Lower leg skin (tissue), 4 donors: ENCODE data around the gene MAP6. TPM values are rescaled to one million over a fixed set of nuclear protein-coding genes. Genes with fewer than 3 reads are reported as not detected.
A peak's percentile ranks its signal among the peaks of the same experiment; 100 is the strongest.

ENCODE experiments used
- DNase-seq, 2 donors: peaks; one replicate each; pipeline ENCODE4 v3.0.0-alpha.2; 2019; ENCODE audit warnings: low spot score in 2 of 2
- H3K4me3 ChIP-seq: fragments of 200-600 bp; sonication (generic); 2 replicates; pipeline ENCODE4 v1.5.1; 2017; ENCODE audit warnings: mild to moderate bottlenecking, low read depth; ENCODE audit not compliant: poor library complexity, severe bottlenecking
- POLR2A ChIP-seq, 2 donors: fragments of 450-650 bp; IDR thresholded peaks; one replicate each; pipeline ENCODE4 v1.6.1; 2016 to 2017; ENCODE audit warnings: antibody characterized with exemption in 2 of 2, mild to moderate bottlenecking in 1 of 2, moderate library complexity in 1 of 2
- WGBS, 2 donors: methylation state at CpG; one replicate each; pipeline ENCODE4 v1.1.5; 2018; 5-methylcytosine and 5-hydroxymethylcytosine counted together
- intact Hi-C: fragments of 100-400 bp; cut with DNase I; formaldehyde crosslinking; loops from one replicate; pipeline ENCODE4 v1.15.0; 2023; ENCODE audit warnings: low total_unique reads
- total RNA-seq, 4 donors: library from RNA; depleted of rRNA; stranded (reverse); fragments of >200 nt; gene quantifications; one replicate each; pipeline ENCODE4 v1.1.0, GENCODE V29; 2016
- TF ChIP-seq, protein P1 (sequence below), 3 donors: fragments of 450-650 bp; IDR thresholded peaks; one replicate each; pipeline ENCODE4 v1.5.1; 2016; ENCODE audit warnings: antibody characterized with exemption in 3 of 3, mild to moderate bottlenecking in 3 of 3, moderate library complexity in 2 of 3

MAP6 gene
- total RNA-seq, 4 donors from 2014 or later, result 3.1 to 16.1 (median 10.0) TPM

GRCh38 chr11:75579841-75580240 is 89.0 kb downstream of the MAP6 start:
- DNase-seq, result no peak
- intact Hi-C loops, result no loop called here
- 82 to 94% methylated on average over 1 of the region's 1 CpG for WGBS, 2 donors
- TF ChIP-seq, protein P1, sequence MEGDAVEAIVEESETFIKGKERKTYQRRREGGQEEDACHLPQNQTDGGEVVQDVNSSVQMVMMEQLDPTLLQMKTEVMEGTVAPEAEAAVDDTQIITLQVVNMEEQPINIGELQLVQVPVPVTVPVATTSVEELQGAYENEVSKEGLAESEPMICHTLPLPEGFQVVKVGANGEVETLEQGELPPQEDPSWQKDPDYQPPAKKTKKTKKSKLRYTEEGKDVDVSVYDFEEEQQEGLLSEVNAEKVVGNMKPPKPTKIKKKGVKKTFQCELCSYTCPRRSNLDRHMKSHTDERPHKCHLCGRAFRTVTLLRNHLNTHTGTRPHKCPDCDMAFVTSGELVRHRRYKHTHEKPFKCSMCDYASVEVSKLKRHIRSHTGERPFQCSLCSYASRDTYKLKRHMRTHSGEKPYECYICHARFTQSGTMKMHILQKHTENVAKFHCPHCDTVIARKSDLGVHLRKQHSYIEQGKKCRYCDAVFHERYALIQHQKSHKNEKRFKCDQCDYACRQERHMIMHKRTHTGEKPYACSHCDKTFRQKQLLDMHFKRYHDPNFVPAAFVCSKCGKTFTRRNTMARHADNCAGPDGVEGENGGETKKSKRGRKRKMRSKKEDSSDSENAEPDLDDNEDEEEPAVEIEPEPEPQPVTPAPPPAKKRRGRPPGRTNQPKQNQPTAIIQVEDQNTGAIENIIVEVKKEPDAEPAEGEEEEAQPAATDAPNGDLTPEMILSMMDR (IDR thresholded peaks at IDR 0.05), result no peak
- TF ChIP-seq POLR2A (IDR thresholded peaks at IDR 0.05), result no peak
- H3K4me3 ChIP-seq, result no peak overlapping the region

DNA sequence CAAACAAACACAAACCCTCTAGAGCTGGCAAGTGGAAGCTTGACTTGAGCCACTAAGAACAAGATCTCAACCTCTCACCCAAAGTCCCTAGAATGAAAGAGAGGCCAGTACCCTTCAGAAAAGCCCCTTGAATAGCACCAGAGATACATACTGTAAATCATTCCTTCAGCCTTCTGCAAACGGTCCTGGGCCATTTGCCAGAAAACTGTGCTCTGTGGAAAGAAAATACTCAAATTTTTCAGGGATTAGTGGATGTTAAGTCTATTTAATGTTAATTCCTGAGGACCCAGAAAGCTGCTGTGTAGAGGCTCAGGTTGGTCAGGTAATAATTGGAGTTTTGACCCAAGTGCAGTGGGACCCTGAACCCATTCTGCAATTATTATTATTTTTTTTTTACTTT is 89.9 kb downstream of the MAP6 start:
- no peak for DNase-seq
- intact Hi-C loops, result no loop called here
- no peak overlapping the region for H3K4me3 ChIP-seq
- no peak for TF ChIP-seq POLR2A (IDR thresholded peaks at IDR 0.05)
- TF ChIP-seq, protein P1 (IDR thresholded peaks at IDR 0.05), result no peak
- 8 to 13% methylated on average over 1 of the region's 1 CpG for WGBS, 2 donors

DNA sequence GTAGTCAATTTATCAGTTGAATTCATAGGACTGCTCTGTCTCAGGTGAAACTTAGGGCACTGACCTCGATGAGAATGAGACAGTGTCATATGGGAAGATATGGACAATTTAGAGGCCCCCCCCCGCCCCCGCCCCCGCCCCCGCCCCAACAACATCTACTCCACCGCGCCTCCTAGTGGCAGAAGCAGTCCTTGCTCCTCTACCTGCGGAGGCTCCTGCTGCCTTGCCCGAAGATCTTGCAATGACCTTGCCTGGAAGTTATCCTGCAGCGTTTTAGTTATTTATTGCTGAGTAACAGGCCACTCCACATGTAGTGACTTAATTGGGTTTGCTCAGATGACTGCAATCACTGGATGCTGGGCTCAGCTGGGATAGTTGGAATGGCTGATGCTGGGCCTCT is 91.6 kb downstream of the MAP6 start:
- 12 to 23% methylated on average over 6 to 9 of the region's 10 CpGs for WGBS, 2 donors
- TF ChIP-seq, protein P1 (IDR thresholded peaks at IDR 0.05), result no peak
- no peak for TF ChIP-seq POLR2A (IDR thresholded peaks at IDR 0.05)
- intact Hi-C loops, result no loop called here
- DNase-seq, result no peak
- H3K4me3 ChIP-seq, result no peak overlapping the region

- H3K4me3 ChIP-seq, result no peak overlapping the region
- peak in 1 of 2 donors; percentile 47 for DNase-seq
- WGBS, 2 donors, result 14 to 19% methylated on average over 8 of the region's 8 CpGs
- intact Hi-C loops, result no loop called here
- TF ChIP-seq, protein P1 (IDR thresholded peaks at IDR 0.05), result no peak
- TF ChIP-seq POLR2A (IDR thresholded peaks at IDR 0.05), result no peak
Measured at GRCh38 chr11:75576499-75576918, 92.3 kb downstream of the MAP6 start.

DNA sequence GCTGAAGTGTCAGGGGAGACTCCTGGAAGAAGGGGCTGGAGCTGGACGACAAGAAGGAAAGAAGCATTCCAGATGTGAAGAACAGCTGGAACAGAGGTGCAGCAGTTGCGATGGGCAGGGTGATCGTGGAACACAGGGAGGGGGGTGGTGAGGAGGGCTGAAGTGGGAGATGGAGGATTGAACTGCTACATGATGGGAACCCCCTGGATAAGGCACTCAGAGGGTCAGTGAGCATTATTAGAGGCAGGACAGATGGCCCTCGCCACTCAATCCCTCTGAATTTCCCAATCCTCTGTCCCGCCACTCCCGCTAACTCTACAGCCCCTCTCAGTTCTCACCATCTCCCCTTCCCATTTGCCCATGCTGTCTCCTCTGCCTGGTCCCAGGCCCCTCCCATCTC is 92.8 kb downstream of the MAP6 start:
- intact Hi-C loops, result no loop called here
- TF ChIP-seq POLR2A (IDR thresholded peaks at IDR 0.05), result no peak
- TF ChIP-seq, protein P1 (IDR thresholded peaks at IDR 0.05), result no peak
- DNase-seq, result no peak
- no peak overlapping the region for H3K4me3 ChIP-seq
- WGBS, 2 donors, result 66 to 70% methylated on average over 6 of the region's 6 CpGs
